HG02973 (cell line): ENCODE measurements around the gene PRAMEF33.
"Not testable (repeated sequence)": the region's sequence is repeated elsewhere in the genome, so short reads cannot be mapped to it uniquely, and the experiment has no call there.

Experiments
- ATAC-seq: cut with Tn5 transposase; IDR thresholded peaks from one replicate; pipeline ENCODE4 v1.9.1; 2021; ENCODE audit warnings: moderate library complexity; ENCODE audit not compliant: unreplicated experiment

PRAMEF33 gene

GRCh38 chr1:13303239-13303638 is at the start of gene PRAMEF33:
PRAMEF33 (plus strand) TSS chr1:13303539; CDS start chr1:13305955, 2,416 bp downstream.
- ATAC-seq = not testable (repeated sequence)

- ATAC-seq = not testable (repeated sequence)
Measured at GRCh38 chr1:13253898-13254297, 49.4 kb upstream of the PRAMEF33 start, which contains the start of gene PRAMEF5. PRAMEF5 (plus strand) TSS chr1:13254198; CDS start chr1:13259269, 5,071 bp downstream.

- not testable (repeated sequence) for ATAC-seq
Measured at GRCh38 chr1:13265124-13265523, 38.2 kb upstream of the PRAMEF33 start.

GRCh38 chr1:13277016-13277415 is 26.3 kb upstream of the PRAMEF33 start:
- not testable (repeated sequence) for ATAC-seq

- ATAC-seq = not testable (repeated sequence)
Measured at GRCh38 chr1:13279617-13280016, 23.7 kb upstream of the PRAMEF33 start.

GRCh38 chr1:13285037-13285436 is 18.3 kb upstream of the PRAMEF33 start, which contains the start of gene PRAMEF8:
PRAMEF8 (minus strand) TSS chr1:13285137; CDS start chr1:13284091, 1,046 bp downstream.
- not testable (repeated sequence) for ATAC-seq

GRCh38 chr1:13289030-13289429 is 14.3 kb upstream of the PRAMEF33 start:
- ATAC-seq = not testable (repeated sequence)

- ATAC-seq = not testable (repeated sequence)
Measured at GRCh38 chr1:13297216-13297931, 6.0 kb upstream of the PRAMEF33 start.

GRCh38 chr1:13298699-13299098 is 4.6 kb upstream of the PRAMEF33 start:
- not testable (repeated sequence) for ATAC-seq

- not testable (repeated sequence) for ATAC-seq
Measured at GRCh38 chr1:13302197-13302596, 1.1 kb upstream of the PRAMEF33 start.

- ATAC-seq = not testable (repeated sequence)
Measured at GRCh38 chr1:13315281-13315680, 11.9 kb downstream of the PRAMEF33 start, which contains the start of gene PRAMEF15. PRAMEF15 (plus strand) TSS chr1:13315581; CDS start chr1:13318408, 2,827 bp downstream.

GRCh38 chr1:13342496-13342895 is 39.2 kb downstream of the PRAMEF33 start:
- ATAC-seq = not testable (repeated sequence)

- ATAC-seq = not testable (repeated sequence)
Measured at GRCh38 chr1:13347034-13347433, 43.7 kb downstream of the PRAMEF33 start, which contains the start of gene PRAMEF14. PRAMEF14 (minus strand) TSS chr1:13347134; CDS start chr1:13345314, 1,820 bp downstream.

GRCh38 chr1:13353476-13353875 is 50.1 kb downstream of the PRAMEF33 start:
- ATAC-seq = not testable (repeated sequence)

- not testable (repeated sequence) for ATAC-seq
Measured at GRCh38 chr1:13354475-13354874, 51.1 kb downstream of the PRAMEF33 start.

- not testable (repeated sequence) for ATAC-seq
Measured at GRCh38 chr1:13356774-13357173, 53.4 kb downstream of the PRAMEF33 start.
